Sigmoid colon (tissue), 7 donors: Measurements from ENCODE around the gene MYO18A. TPM values are rescaled to one million over a fixed set of nuclear protein-coding genes. Genes with fewer than 3 reads are reported as not detected.

Experiments
- DNase-seq: peaks from one replicate; pipeline ENCODE4 v3.0.0-alpha.2; 2019
- H3K27ac ChIP-seq, 4 donors: fragments of 200-600 bp; sonication (generic); one replicate each; pipeline ENCODE4 v1.5.1; 2016 to 2019; ENCODE audit warnings: mild to moderate bottlenecking in 1 of 4
- H3K27me3 ChIP-seq, 3 donors: fragments of 200-600 bp; sonication (generic); one replicate each; pipeline ENCODE4 v1.5.1; 2019; ENCODE audit warnings: mild to moderate bottlenecking in 1 of 3
- H3K36me3 ChIP-seq, 4 donors: fragments of 200-600 bp; sonication (generic); one replicate each; pipeline ENCODE4 v1.5.1; 2016 to 2019
- H3K4me1 ChIP-seq, 4 donors: fragments of 200-600 bp; sonication (generic); one replicate each; pipeline ENCODE4 v1.5.1; 2017 to 2019
- H3K4me3 ChIP-seq, 4 donors: fragments of 200-600 bp; sonication (generic); one replicate each; pipeline ENCODE4 v1.5.1; 2017 to 2019; ENCODE audit warnings: mild to moderate bottlenecking in 2 of 4, moderate library complexity in 1 of 4
- H3K9me3 ChIP-seq, 4 donors: fragments of 200-600 bp in 3 of 4; sonication (generic) in 3 of 4; one replicate each; pipeline versions ENCODE4 v1.5.1 to v1.6.1; 2013 to 2019
- CTCF ChIP-seq, 4 experiments: fragments of 450-650 bp in 3 of 4; fragments of 200-600 bp in 1 of 4; IDR thresholded peaks; one replicate each; pipeline ENCODE4 v1.5.1; 2016 to 2019; ENCODE audit warnings: antibody characterized with exemption in 4 of 4, mild to moderate bottlenecking in 3 of 4, moderate library complexity in 2 of 4
- EP300 ChIP-seq, 4 donors: sonication (generic); formaldehyde crosslinking; IDR thresholded peaks; one replicate each; pipeline ENCODE4 v1.6.1; 2017; ENCODE audit warnings: antibody characterized with exemption in 4 of 4
- POLR2A ChIP-seq, 2 donors: fragments of 450-650 bp; IDR thresholded peaks; one replicate each; pipeline ENCODE4 v1.6.1; 2016; ENCODE audit warnings: antibody characterized with exemption in 2 of 2, mild to moderate bottlenecking in 2 of 2, moderate library complexity in 2 of 2
- POLR2AphosphoS5 ChIP-seq, 4 donors: sonication (generic); formaldehyde crosslinking; IDR thresholded peaks; one replicate each; pipeline ENCODE4 v1.6.1; 2017; ENCODE audit warnings: antibody characterized with exemption in 4 of 4
- WGBS, 2 donors: extraction: QIAGEN DNeasy Blood & Tissue Kit; methylation state at CpG; one replicate each; pipeline ENCODE4 v1.1.7; 2013; 5-methylcytosine and 5-hydroxymethylcytosine counted together
- intact Hi-C: fragments of 100-400 bp; cut with DNase I; formaldehyde crosslinking; loops from one replicate; pipeline ENCODE4 v1.15.1; 2023
- polyA plus RNA-seq, 3 donors: library from polyadenylated mRNA; stranded (reverse); fragments of 200-250 nt; gene quantifications; one replicate each; pipeline ENCODE4 v1.2.3, GENCODE V29; 2013
- total RNA-seq, 4 donors: library from RNA; depleted of rRNA; stranded (reverse); fragments of >200 nt; gene quantifications; one replicate each; pipeline ENCODE4 v1.1.0, GENCODE V29; 2016
- donor health status: healthy with polysubstance abuse.
- donor health status: Bipolar disorder and iron deficiency.
- donor health status: healthy.

Gene MYO18A
- total and polyA plus RNA-seq, 7 donors: 24.0 to 92.6 (median 48.4) TPM

DNA sequence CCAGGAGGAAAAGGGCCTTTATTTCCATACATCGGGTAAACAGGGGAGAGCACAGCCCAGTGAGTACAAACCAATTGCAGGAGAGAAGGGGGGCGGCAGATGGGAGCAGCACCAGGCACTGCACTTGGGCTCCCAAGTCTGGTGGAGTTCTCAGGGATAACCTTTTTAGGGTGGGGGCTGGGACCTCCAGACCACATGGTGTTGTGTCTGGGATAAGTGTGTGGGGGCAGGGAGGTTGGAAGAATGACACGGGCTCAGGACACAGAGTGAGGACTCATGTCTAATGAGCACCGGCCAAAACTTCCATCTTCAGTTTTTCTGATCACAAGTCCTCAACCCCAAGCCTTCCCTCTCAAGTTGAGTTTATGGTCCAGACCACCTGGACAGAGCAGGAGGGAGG, 106.7 kb downstream of the MYO18A start:
- TF ChIP-seq POLR2AphosphoS5 (IDR thresholded peaks at IDR 0.05): no peak
- TF ChIP-seq EP300 (IDR thresholded peaks at IDR 0.05): no peak
- no peak for TF ChIP-seq CTCF (IDR thresholded peaks at IDR 0.05)
- no peak for TF ChIP-seq POLR2A (IDR thresholded peaks at IDR 0.05)
- Histone ChIP-seq H3K4me1 (no peaks in the 10 kb centered on the region), H3K36me3 (peaks cover 0 to 25% (median 2%) of the 10 kb centered on the region in 4 donors), H3K4me3 (no peak overlapping the region), H3K9me3 (no peaks in the 10 kb centered on the region), H3K27ac (no peak overlapping the region), H3K27me3 (peaks cover 0 to 10% (median 0%) of the 10 kb centered on the region in 3 donors)
- intact Hi-C loops: no loop called here
- no peak for DNase-seq
- 81 to 84% methylated on average over 4 of the region's 4 CpGs for WGBS, 2 donors

- H3K4me1 ChIP-seq: no peaks in the 10 kb centered on the region
- intact Hi-C loops: no loop called here
- no peak for DNase-seq
- no peaks in the 10 kb centered on the region for H3K9me3 ChIP-seq
- no peak overlapping the region for H3K4me3 ChIP-seq
- 83 to 89% methylated on average over 2 of the region's 2 CpGs for WGBS, 2 donors
- H3K36me3 ChIP-seq: peaks cover 0 to 23% (median 2%) of the 10 kb centered on the region in 4 donors
- TF ChIP-seq EP300 (IDR thresholded peaks at IDR 0.05) (no peak), POLR2AphosphoS5 (IDR thresholded peaks at IDR 0.05) (no peak), CTCF (IDR thresholded peaks at IDR 0.05) (no peak), POLR2A (IDR thresholded peaks at IDR 0.05) (no peak)
- H3K27ac ChIP-seq: no peak overlapping the region
- H3K27me3 ChIP-seq: peaks cover 0 to 10% (median 0%) of the 10 kb centered on the region in 3 donors
Observed at GRCh38 chr17:29073045-29073444, 107.2 kb downstream of the MYO18A start.

- Histone ChIP-seq H3K4me3 (no peak overlapping the region), H3K27me3 (peaks cover 0 to 14% (median 0%) of the 10 kb centered on the region in 3 donors), H3K27ac (no peak overlapping the region), H3K9me3 (no peaks in the 10 kb centered on the region), H3K36me3 (peaks cover 0 to 12% (median 0%) of the 10 kb centered on the region in 4 donors), H3K4me1 (no peaks in the 10 kb centered on the region)
- 96 to 100% methylated on average over 1 of the region's 1 CpG for WGBS, 2 donors
- intact Hi-C loops: no loop called here
- TF ChIP-seq POLR2AphosphoS5 (IDR thresholded peaks at IDR 0.05): no peak
- no peak for TF ChIP-seq POLR2A (IDR thresholded peaks at IDR 0.05)
- no peak for TF ChIP-seq EP300 (IDR thresholded peaks at IDR 0.05)
- TF ChIP-seq CTCF (IDR thresholded peaks at IDR 0.05): no peak
- no peak for DNase-seq
Observed at GRCh38 chr17:29071303-29071702, 108.9 kb downstream of the MYO18A start.

GRCh38 chr17:29070781-29071180, 109.4 kb downstream of the MYO18A start:
- 84 to 92% methylated on average over 9 of the region's 9 CpGs for WGBS, 2 donors
- no peaks in the 10 kb centered on the region for H3K9me3 ChIP-seq
- intact Hi-C loops: no loop called here
- H3K27me3 ChIP-seq: peaks cover 0 to 14% (median 0%) of the 10 kb centered on the region in 3 donors
- H3K4me1 ChIP-seq: no peaks in the 10 kb centered on the region
- no peak overlapping the region for H3K27ac ChIP-seq
- H3K36me3 ChIP-seq: peaks cover 0 to 12% (median 0%) of the 10 kb centered on the region in 4 donors
- H3K4me3 ChIP-seq: no peak overlapping the region
- TF ChIP-seq CTCF (IDR thresholded peaks at IDR 0.05) (no peak), EP300 (IDR thresholded peaks at IDR 0.05) (no peak), POLR2AphosphoS5 (IDR thresholded peaks at IDR 0.05) (no peak), POLR2A (IDR thresholded peaks at IDR 0.05) (no peak)
- DNase-seq: no peak

- H3K27ac ChIP-seq: no peak overlapping the region
- DNase-seq: no peak
- peaks cover 0 to 12% (median 0%) of the 10 kb centered on the region in 4 donors for H3K36me3 ChIP-seq
- no peak for TF ChIP-seq POLR2AphosphoS5 (IDR thresholded peaks at IDR 0.05)
- TF ChIP-seq POLR2A (IDR thresholded peaks at IDR 0.05): no peak
- TF ChIP-seq EP300 (IDR thresholded peaks at IDR 0.05): no peak
- TF ChIP-seq CTCF (IDR thresholded peaks at IDR 0.05): no peak
- H3K27me3 ChIP-seq: peaks cover 0 to 16% (median 0%) of the 10 kb centered on the region in 3 donors
- intact Hi-C loops: no loop called here
- no peaks in the 10 kb centered on the region for H3K9me3 ChIP-seq
- WGBS, 2 donors: 83% methylated on average over 10 of the region's 10 CpGs
- no peak overlapping the region for H3K4me3 ChIP-seq
- H3K4me1 ChIP-seq: no peaks in the 10 kb centered on the region
Observed at GRCh38 chr17:29070308-29070707, 109.9 kb downstream of the MYO18A start.
